Activated T-cell treated with anti-CD3 and anti-CD28 coated beads, Interleukin-2, amount 50 U/mL, for 72 hours (primary cell): ENCODE measurements around the gene PEDS1. TPM values are rescaled to one million over a fixed set of nuclear protein-coding genes. Genes with fewer than 3 reads are reported as not detected.

Experiments used
- ATAC-seq, 2 donors: fragments of 150-1000 bp; cut with Tn5 transposase; replicated peaks in 1 of 2; 2 replicates each; pipeline ENCODE4 v1.10.0; 2021; ENCODE audit warnings: moderate library complexity in 2 of 2, mild to moderate bottlenecking in 1 of 2
- DNase-seq, 2 donors: peaks; one replicate each; pipeline ENCODE4 v3.0.0; 2021 to 2022; ENCODE audit warnings: mixed read lengths in 1 of 2
- H3K27ac Mint-ChIP-seq: one replicate; pipeline ENCODE4 v1.8.0; 2022; ENCODE audit warnings: mild to moderate bottlenecking, moderate library complexity, mixed read lengths
- H3K27me3 Mint-ChIP-seq: one replicate; pipeline ENCODE4 v1.8.0; 2022; ENCODE audit warnings: low read depth, mixed read lengths
- H3K36me3 Mint-ChIP-seq, 2 donors: one replicate each; pipeline ENCODE4 v1.8.0; 2022; ENCODE audit warnings: mixed read lengths in 2 of 2, mild to moderate bottlenecking in 1 of 2; ENCODE audit not compliant: insufficient read depth in 2 of 2
- H3K4me1 Mint-ChIP-seq: one replicate; pipeline ENCODE4 v1.8.0; 2022; ENCODE audit warnings: low read depth, mixed read lengths
- H3K4me3 Mint-ChIP-seq, 2 donors: one replicate each; pipeline ENCODE4 v1.8.0; 2022; ENCODE audit warnings: mild to moderate bottlenecking in 2 of 2, mixed read lengths in 2 of 2, moderate library complexity in 2 of 2
- H3K9me3 Mint-ChIP-seq, 2 donors: one replicate each; pipeline ENCODE4 v1.8.0; 2022; ENCODE audit warnings: mixed read lengths in 2 of 2
- total RNA-seq, 2 donors: library from RNA; stranded (reverse); gene quantifications; one replicate each; pipeline ENCODE4 v1.2.3, GENCODE V29; 2022

The PEDS1 gene
- total RNA-seq, 2 donors from 2014 or later = 14.4 to 17.9 TPM

GRCh38 chr20:50194422-50194830 is 40.9 kb upstream of the PEDS1 start:
- DNase-seq (peak; percentile 22 to 23), ATAC-seq (no peak)
- H3K27ac Mint-ChIP-seq = peak overlapping the region; percentile 89
- H3K36me3 Mint-ChIP-seq = peaks cover 16 to 20% of the 10 kb centered on the region in 2 donors
- peaks cover 40% of the 10 kb centered on the region for H3K4me1 Mint-ChIP-seq
- no peaks in the 10 kb centered on the region for H3K9me3 Mint-ChIP-seq
- H3K27me3 Mint-ChIP-seq = no peaks in the 10 kb centered on the region
- peak overlapping the region; percentile 90 to 97 for H3K4me3 Mint-ChIP-seq

GRCh38 chr20:50193836-50194421 is 40.4 kb upstream of the PEDS1 start:
- no peak for DNase-seq
- Mint-ChIP-seq H3K4me1 (peaks cover 40% of the 10 kb centered on the region), H3K27ac (peak overlapping the region; percentile 100), H3K4me3 (peak overlapping the region; percentile 90 to 97), H3K27me3 (no peaks in the 10 kb centered on the region), H3K36me3 (peaks cover 16 to 20% of the 10 kb centered on the region in 2 donors), H3K9me3 (no peaks in the 10 kb centered on the region)
- ATAC-seq = no peak

- Mint-ChIP-seq H3K4me1 (peaks cover 40% of the 10 kb centered on the region), H3K4me3 (peak overlapping the region; percentile 90 to 97), H3K27ac (peak overlapping the region; percentile 100), H3K36me3 (peaks cover 16 to 20% of the 10 kb centered on the region in 2 donors), H3K27me3 (no peaks in the 10 kb centered on the region), H3K9me3 (no peaks in the 10 kb centered on the region)
- DNase-seq (peak; percentile 19 to 29), ATAC-seq (no peak)
Measured at GRCh38 chr20:50193199-50193835, 39.8 kb upstream of the PEDS1 start.

GRCh38 chr20:50192364-50193198 is 39.1 kb upstream of the PEDS1 start:
- no peaks in the 10 kb centered on the region for H3K27me3 Mint-ChIP-seq
- ATAC-seq (peak; percentile 37 to 44), DNase-seq (peak; percentile 89 to 90)
- peak overlapping the region; percentile 90 to 97 for H3K4me3 Mint-ChIP-seq
- peaks cover 40% of the 10 kb centered on the region for H3K4me1 Mint-ChIP-seq
- H3K27ac Mint-ChIP-seq = peak overlapping the region; percentile 100
- H3K36me3 Mint-ChIP-seq = peaks cover 16 to 20% of the 10 kb centered on the region in 2 donors
- no peaks in the 10 kb centered on the region for H3K9me3 Mint-ChIP-seq

- Mint-ChIP-seq H3K36me3 (peaks cover 16 to 20% of the 10 kb centered on the region in 2 donors), H3K27me3 (no peaks in the 10 kb centered on the region), H3K4me1 (peaks cover 40% of the 10 kb centered on the region)
Measured at GRCh38 chr20:50191544-50192363, 38.2 kb upstream of the PEDS1 start.

GRCh38 chr20:50191065-50191543 is 37.6 kb upstream of the PEDS1 start:
- DNase-seq (peak; percentile 75 to 81), ATAC-seq (peak; percentile 35 to 37)
- peaks cover 16 to 20% of the 10 kb centered on the region in 2 donors for H3K36me3 Mint-ChIP-seq
- peak overlapping the region; percentile 71 to 81 for H3K4me3 Mint-ChIP-seq
- H3K27ac Mint-ChIP-seq = peak overlapping the region; percentile 19
- no peaks in the 10 kb centered on the region for H3K9me3 Mint-ChIP-seq
- peaks cover 43% of the 10 kb centered on the region for H3K4me1 Mint-ChIP-seq
- peaks cover 1% of the 10 kb centered on the region for H3K27me3 Mint-ChIP-seq

More at GRCh38 chr20:50191544-50192363, 38.2 kb upstream of the PEDS1 start:
- H3K27ac Mint-ChIP-seq = peak overlapping the region; percentile 100
- H3K4me3 Mint-ChIP-seq = peak overlapping the region; percentile 90 to 97
- DNase-seq (peak; percentile 66 to 73), ATAC-seq (peak; percentile 13 to 20)
- no peaks in the 10 kb centered on the region for H3K9me3 Mint-ChIP-seq

GRCh38 chr20:50190251-50191064 is 36.9 kb upstream of the PEDS1 start, which contains the start of gene CEBPB:
Gene CEBPB (plus strand): TSS chr20:50190830. CDS start chr20:50191034, 204 bp downstream.
- Mint-ChIP-seq H3K9me3 (no peaks in the 10 kb centered on the region), H3K27ac (peak within 1 kb of the TSS; percentile 57), H3K36me3 (peaks cover 16 to 18% of the 10 kb centered on the region in 2 donors), H3K4me3 (peak within 1 kb of the TSS; percentile 73 to 81), H3K4me1 (peaks cover 41% of the 10 kb centered on the region), H3K27me3 (peaks cover 8% of the 10 kb centered on the region)
- ATAC-seq (peak; percentile 60 to 63), DNase-seq (peak; percentile 91 to 93)

- Mint-ChIP-seq H3K36me3 (peaks cover 15 to 18% of the 10 kb centered on the region in 2 donors), H3K27ac (no peak overlapping the region), H3K27me3 (peaks cover 15% of the 10 kb centered on the region), H3K4me3 (peak overlapping the region; percentile 58 to 59), H3K4me1 (peaks cover 36% of the 10 kb centered on the region), H3K9me3 (no peaks in the 10 kb centered on the region)
- peak in 1 of 2 donors; percentile 31 for DNase-seq
- no peak for ATAC-seq
Measured at GRCh38 chr20:50189681-50190250, 36.2 kb upstream of the PEDS1 start.

DNA sequence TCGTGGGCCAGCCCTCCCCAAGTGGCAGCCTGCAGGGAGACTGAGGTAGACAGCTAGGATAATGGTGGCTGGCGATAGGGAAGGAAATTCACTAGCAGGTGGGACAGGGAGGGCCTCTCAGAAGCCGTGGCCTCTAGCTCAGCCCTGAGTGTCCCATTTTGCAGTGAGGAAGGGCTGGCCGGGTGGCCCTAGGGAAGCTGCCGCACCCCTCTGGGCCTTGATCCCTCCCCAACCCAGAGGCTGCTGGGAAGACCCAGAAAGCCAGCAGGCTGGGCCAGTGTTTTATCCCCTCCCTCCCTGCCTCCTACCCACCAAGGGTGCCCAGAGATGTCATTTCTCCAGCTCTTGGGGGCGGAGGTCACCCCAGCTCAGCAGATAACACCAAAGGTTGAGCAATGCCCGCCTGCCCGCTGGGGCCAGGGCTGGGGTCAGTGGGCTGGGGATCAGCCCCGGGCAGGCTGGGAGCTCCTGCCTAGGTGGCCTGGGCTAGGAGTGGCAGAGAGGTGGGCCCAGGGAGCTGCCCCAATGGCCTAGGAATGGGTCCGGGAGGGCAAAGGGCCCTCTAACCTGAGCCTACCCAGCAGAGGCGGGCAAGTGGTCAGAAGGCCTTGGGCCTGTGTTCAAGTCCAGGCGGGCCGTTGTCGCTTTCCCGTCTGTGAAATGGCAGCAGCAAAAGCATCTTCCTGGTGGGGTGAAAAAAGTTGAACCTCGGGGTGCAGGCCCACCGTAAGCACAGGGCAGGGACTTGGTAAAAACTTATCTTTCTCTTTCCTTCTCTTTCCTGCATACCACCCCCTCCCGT is 35.6 kb upstream of the PEDS1 start:
- DNase-seq (no peak), ATAC-seq (no peak)
- Mint-ChIP-seq H3K27me3 (peaks cover 22% of the 10 kb centered on the region), H3K4me3 (no peak overlapping the region), H3K27ac (no peak overlapping the region), H3K36me3 (peaks cover 11 to 18% of the 10 kb centered on the region in 2 donors), H3K4me1 (peaks cover 29% of the 10 kb centered on the region), H3K9me3 (no peaks in the 10 kb centered on the region)

GRCh38 chr20:50188287-50188688 is 34.8 kb upstream of the PEDS1 start:
- Mint-ChIP-seq H3K36me3 (peaks cover 7 to 12% of the 10 kb centered on the region in 2 donors), H3K27ac (no peak overlapping the region), H3K27me3 (peaks cover 27% of the 10 kb centered on the region), H3K9me3 (no peaks in the 10 kb centered on the region), H3K4me1 (peaks cover 21% of the 10 kb centered on the region), H3K4me3 (no peak overlapping the region)
- ATAC-seq = no peak
- DNase-seq = no peak
